Activated CD4-positive, CD25-positive, alpha-beta regulatory T cell treated with anti-CD3 and anti-CD28 coated beads, Interleukin-2, amount 50 U/mL, for 24 hours (primary cell): ENCODE data around the gene PDE11A.

Experiments
- ATAC-seq, 2 donors: fragments of 150-1000 bp; cut with Tn5 transposase; one replicate each; pipeline ENCODE4 v1.10.0; 2021; ENCODE audit warnings: mild to moderate bottlenecking in 1 of 2, moderate library complexity in 1 of 2

PDE11A gene

DNA sequence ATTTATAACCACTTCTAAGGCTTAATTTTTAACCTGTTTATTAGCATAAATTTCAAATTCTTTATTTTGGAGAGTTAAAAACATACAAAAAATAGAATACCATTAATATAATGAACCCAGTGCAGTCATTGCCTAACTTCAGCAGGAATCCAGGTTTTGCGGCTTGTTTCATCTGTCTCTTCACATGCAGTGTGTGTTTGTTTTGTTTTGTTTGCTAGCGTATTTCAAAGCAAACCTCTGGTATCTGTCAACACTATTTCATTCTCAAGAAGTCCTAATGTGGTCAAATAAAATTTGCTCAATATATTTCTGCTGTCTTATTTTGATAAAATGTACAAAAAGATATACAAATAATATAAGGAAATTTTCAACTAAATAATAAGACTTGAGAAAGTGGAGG is 351.5 kb downstream of the PDE11A start:
- no peak for ATAC-seq

DNA sequence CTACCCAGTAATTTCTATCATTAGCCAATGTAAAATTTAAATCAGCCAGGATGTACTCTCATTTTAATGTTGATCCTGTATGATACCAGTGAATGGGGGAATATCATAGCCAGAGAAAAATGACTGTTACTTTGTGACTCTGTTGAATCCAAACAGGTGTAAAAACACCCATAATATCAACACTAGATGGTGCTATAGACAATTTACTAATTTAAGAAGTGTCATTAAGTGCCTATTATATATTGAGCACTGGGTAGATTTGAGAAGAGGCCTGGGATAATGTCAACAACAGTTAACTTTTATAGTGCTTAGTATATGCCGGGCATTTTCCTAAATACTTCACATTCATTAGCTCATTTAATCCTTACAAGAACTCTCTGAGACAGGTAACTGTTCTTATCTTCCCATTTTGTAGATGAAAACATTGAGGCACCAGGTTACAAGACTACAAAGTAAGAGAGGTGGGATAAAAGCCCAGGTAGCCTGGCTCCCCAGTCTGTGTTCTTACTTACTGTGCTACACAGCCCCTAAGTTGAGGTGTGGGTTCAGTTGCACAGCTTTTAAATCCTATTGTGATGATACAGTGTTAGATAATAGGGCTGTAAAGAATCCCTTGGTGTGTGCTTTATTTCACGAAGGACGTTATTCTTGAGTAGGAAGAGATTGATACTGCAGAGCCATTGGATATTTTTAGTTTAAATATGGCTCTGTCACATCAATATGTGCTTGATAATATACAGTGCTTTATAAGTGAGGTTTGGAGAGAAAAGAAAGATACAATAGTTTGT is 354.6 kb downstream of the PDE11A start:
- ATAC-seq, result no peak

DNA sequence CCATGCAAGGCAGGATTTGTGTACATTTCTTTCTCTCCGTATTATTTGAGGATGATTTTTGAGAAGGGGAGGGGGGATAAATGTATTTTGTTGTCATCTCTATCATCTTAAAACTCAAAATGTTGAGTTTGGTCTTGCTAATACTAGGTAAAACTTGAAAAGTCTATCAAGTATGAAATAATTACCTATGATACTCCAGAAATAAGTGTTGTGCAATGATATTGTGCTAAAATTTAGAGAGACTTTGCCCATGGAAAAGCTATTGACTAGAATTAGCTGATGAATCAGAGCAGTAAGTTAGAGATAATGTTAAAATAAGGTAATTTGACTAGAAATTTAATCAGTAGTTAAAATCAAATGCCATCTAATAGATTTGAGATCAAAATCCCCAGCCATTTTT is 356.1 kb downstream of the PDE11A start:
- ATAC-seq, result no peak

DNA sequence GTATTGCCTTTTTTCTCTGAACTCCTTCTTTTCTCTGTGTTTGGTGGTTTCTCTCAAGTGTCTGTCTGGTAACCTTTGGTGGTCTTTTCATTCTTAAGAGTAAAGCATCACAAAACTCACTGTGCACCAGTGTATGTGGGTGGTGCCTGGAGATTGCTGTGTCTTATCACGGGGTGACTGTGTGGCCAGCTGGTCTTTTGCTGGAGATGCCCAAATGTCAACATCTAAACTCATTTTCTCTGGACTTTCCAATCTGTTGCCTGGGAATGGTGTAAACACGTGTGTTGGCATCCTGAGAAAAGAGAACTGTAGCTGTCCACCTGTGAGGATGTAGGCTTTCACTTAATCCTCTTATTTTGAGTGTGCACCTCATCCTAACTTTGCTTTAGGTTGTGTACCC is 356.8 kb downstream of the PDE11A start:
- ATAC-seq, result no peak

DNA sequence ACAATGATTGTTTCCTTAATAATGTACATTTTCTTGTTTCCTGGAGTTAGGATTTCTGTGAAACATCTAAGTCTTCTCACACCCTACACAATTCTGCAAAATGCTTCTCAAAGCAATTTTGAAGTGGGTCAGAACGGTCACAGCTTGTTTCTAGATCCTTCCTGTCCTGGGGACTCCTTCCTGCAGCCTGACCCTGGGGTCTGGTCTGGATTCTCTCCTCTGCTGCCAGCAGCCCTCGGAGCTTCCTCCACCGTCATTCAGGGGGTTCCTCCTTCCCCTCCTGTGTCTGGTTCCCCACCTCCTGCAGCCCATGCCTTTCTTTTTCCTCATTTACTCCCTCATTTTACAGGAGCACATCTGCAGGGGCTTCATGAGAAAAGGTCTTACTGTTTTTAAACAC is 357.9 kb downstream of the PDE11A start:
- ATAC-seq, result no peak

DNA sequence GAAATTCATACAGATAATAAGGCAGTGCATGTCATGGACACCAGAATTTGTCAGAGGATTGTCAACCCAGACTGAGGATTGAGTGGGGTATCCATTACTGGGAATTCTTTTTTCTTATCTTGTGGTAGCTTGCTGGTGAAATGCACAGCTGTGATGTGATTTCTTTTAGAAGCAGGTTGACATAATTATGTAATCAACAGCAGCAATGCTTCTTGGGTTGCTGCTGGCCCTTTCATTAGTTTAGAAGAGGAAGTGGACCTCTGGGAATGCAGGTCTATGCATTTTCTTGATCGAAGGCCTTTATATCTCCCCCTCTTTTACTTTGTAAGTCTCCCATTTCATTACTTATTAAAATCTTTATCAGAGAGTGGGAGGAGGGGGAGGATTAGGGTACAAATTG is 360.1 kb downstream of the PDE11A start:
- no peak for ATAC-seq

DNA sequence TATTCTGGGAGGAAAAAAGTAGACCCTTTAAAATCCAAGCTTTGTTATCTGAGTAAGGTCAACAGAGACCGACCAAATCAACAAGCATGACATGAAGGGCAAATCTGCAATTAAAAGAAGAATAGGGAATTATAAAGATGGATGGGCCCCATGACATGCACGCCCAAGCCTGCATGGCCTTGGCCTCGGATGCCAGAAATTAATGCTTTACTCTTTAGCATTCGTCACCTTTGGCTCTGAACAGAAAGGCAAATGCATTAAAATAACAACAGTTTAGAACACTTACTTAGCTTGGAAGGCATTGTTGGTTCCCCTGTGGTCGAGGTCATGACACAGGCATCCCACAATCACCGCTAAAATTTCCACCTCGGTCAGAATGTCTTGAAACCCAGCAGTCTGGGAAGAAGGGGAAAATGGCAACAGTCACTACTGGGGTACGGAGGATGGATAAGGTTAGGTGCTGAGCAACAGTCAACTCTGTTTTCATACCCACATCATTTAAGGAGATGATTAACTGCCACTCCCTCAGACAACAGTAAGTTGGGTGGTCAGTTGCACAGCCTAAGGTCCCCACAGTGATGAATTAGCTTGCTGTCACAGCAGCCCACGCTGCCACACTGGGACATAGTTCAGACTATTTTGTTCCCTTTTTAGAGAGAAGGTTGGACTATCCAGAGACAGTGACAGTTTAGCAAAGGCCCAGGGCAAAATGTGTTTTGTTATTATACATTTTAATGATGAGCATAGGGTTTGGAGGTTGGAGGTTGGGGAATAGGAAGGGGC is 360.9 kb downstream of the PDE11A start:
- ATAC-seq, result no peak

DNA sequence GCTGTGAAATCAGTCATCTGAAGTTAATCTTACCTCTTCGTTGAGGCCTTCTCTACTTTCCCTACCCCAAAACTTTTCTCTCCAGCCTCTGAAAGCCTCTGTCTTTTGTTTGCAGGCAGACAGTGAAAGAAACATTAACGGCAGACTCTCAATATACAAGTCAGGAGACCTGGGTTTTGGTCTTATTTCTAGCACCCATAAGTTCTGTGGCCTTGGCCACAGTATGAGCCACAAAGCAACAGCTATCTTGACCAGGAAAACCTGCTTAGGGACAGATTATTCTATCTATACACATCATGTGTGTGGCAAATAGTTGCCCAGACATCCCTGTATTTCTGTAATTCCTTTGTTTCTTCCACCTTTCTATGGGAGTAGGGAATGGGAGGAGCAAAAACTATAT is 361.7 kb downstream of the PDE11A start:
- no peak for ATAC-seq

DNA sequence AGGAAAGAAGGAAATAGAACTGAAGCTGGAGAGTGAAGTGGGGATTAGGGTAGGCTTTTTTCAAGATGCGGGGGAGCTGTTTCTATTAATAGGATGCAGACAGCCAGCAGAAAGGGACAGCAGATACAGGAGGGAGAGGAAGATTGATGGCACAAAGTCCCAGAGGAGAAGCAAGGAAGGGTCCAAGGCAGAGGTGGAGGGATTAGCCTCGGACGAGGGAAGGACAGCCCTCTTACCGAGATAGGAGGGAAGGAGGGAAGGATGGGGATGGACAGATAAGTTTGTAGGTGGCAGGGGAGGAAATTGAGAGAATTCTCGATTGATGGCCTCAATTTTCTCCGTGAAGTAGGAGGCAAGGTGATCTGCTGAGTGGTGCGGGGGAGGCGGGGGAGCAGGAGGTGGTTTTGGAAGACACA is 362.6 kb downstream of the PDE11A start:
- no peak for ATAC-seq

DNA sequence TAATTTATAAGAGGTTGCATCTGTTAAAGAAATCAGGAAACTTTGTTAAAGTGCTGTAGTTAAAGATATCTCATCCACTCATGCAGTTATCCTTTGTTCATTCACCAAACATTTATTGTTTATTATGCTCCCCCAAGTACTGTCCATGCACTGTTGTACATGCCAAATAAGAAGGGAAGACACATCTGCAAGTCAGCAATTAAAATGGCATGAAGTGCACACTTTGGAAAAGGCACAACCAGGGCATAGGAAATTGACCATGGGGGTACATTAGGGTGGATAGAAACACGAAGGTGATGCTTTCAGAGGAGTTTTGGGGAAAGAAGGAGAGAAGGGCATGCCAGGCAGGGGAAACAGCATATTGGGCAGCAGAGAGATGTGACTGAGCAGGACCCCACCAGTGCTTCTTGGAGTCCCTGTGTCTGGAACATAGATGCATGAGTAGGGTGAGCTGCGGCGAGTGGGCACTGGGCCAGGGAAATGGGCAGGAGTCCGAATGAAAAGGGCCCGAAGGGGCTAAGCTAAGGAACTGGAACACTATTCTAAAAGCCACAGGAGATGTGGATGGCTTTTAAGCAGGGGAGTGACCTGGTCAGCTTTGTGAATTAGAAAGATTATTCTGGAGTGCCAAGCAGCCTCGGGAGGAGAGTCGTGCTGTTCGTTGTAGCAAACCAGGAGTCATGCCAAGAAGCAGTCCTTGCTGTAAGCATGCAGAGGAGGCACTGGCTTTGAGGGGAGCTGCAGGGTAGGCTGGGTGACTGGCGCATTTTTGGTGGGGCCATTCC is 363.7 kb downstream of the PDE11A start:
- no peak for ATAC-seq

DNA sequence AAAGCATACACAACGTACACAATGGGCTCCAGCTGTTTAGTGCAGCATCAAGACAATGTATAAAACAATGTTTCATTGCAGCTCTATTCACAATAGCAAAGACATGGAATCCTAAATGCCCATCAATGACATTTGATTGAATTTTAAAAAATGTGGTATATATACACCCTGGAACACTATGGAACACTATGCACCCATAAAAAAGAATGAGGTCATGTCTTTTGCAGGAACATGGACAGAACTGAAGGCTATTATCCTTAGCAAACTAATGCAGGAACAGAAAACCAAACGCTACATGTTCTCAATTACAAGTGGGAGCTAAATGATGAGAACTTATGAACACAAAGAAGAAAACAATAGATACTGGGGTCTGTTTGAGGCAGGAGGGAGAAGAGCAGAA is 364.5 kb downstream of the PDE11A start:
- ATAC-seq, result no peak

DNA sequence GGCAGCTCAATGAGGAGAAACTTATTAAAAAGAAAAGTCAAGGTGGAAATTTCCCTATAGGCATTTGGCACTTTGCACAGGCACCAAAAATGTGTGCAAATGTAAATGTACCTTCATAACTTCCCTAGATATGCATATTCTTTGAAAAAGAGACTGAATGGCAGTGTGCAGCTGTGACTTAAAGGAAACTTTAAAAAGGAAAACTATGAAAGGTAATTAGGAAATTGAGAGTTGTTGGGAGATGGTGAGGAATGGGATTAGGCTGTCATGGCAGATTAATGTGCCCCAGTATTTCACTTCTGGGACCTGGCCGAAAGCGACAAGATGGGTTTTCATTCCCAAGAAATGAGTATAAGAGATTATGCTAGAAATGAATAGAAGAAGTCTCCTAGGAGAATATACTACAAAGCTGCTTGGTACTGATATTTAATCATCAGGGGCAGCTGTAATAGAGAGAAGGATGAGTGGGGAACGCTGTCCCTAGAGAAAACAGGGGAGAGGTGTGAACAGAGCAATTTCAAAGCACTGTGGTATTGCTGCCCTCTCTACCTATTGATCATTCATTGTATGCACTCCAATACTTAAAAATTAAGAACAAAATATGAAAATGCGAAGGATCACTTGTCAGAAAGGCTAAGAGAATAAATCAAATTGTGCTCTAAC is 366.9 kb downstream of the PDE11A start:
- no peak for ATAC-seq

DNA sequence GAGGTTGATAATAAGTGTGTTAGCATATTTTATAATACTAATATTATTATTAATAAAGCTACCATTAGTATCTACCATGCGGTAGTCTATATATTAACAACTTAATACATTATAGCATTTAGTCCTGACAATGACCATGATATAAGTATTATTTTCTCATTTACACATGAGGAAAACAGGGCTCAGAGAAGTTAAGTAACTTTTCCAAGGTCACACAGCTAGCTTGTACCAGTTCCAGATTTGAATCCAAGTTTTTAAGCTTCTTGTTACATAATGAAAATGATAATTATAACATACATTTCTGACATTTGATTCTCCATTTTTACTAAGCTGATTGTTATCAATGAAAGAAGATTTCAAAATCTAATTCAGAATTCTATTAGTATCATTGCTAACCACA is 369.4 kb downstream of the PDE11A start:
- ATAC-seq, result no peak

DNA sequence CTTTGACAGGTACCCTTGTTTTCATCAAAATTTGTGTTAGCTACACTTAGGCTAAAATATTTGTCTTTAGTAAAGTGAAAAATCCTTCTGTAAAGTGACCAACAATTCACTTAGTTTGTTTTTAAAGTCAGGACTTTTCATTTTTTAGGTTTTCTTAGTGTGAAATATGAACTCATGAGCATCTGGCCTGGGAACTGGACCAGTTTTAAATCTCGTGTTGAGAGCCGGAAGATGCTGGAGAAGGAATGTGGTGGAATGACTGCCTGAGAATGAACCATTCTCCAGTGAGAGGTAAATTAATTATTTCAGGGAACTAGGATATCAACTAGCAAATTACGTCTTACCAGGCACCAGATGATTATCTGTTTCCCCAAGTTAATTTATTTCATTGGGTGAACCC is 374.3 kb downstream of the PDE11A start:
- no peak for ATAC-seq

DNA sequence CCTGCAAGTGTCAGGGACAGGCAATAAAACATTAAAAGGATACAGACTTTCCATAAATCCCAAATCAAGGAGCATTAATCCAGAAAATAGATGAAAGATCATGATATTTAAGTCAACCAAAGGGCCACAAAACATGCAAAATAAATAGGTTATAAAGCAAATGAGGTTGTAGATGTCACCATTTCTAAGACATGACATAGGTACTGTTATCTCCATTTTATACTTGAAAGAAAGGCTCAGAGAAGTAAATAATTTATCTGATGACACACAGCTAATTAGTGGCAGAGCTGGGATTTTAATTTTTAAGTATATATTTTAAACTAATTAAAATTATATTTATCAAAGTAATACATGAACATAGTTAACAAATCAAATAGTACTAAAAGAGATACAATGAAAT is 378.2 kb downstream of the PDE11A start:
- no peak for ATAC-seq

DNA sequence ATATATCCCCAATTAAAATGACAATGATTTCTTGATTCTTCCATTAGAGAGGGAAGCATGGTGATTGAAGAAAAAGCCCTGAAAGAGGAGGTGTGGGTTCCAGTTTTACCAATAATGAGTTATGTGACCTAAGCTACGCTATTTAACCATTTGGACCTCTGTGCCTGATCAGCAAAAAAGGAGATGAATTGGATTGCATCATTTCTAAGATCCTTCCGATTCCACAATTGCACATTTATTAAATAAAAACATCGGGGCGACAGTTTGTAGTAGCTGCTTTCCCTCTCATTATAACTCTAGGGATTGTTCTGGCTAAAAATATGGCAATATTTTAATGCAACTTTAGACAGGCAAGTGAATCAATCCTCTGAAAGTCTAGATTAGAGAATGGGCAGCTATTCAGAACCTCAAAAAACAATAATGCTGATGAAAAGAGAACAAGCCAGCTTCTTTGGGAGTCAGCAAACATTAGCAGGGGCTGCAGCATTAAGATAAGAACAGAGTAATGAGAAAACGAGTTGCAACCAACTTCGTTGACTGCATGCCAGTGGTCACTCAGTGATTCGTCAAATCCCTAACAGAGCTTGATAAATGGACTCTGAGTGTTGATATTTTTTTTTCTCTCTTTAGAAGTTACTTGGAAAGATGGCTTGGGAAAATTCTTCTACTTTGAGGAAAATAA is 378.8 kb downstream of the PDE11A start:
- ATAC-seq, result no peak

DNA sequence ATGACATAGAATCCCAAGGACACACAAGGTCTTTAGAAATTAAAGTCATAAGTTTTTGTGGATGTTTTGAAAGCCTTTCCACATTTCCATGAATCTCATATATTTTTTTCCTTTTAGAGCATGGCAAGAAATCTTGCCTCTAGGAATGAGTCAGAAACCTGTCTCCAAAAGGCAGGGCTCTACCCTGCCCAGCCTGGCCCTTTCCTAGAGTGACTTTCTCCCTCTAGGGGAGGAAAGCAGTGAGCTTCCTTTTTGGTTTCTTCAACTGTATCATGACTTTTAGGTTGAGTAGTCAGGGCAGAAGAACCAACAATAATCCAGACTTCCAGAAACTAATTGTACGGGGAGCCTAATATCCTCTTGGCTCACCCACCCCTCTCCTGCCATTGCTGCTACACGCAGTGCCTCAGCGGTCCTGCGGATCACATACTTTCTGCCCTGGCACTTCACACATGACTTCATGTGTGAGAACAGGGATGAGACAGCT is 379.8 kb downstream of the PDE11A start:
- no peak for ATAC-seq

DNA sequence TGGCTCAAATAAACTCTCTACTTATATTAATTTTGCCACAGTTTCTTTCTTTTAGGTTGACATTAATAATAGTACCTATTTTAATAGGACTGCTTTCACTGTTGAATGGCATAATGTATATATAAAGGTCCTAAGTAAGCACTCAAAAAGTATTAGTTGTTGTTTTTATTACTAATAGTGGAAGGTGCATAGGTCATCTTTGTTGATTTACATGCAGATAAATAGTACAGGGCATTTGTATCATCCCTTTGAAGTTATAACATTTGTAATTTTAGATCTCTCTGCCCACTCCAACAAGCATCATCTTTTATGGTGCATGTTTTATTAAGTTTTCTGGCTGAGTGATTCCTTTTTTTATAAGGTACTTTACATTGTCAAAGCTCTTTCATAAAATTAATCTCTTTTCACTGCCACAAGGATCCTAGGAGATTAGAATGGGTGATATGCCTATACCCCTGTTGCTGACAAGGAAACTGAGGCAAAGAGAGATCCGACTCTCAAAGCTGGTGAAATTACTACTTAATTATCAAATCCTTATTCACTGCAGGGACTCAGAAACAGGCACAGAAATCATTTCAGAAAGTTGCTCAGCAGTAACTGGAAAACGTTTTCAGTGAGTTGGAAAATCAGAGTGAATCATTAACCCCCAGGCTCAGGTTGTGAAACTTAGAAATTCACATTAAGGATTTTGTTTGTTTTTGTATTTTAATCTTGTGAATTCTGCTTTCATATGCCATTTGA is 380.4 kb downstream of the PDE11A start:
- ATAC-seq, result no peak

DNA sequence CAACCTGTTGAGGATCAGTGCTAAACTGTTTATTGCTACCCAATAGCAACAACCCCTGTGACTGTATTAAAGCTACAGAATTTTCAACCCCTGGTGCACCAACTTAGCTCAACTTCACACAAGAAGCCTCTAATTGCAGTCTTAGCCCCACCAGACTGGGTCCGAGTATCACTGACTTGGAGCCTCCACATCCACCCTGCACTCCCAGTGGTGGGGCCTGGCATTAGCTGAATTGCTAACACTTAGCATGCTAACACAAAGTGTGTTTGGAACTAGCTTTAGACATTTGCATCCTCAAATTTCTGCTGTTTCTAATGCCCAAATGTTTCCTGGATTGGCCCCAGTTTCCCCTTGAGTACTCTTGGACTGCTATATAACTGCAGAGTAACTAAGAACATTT is 381.4 kb downstream of the PDE11A start:
- no peak for ATAC-seq

DNA sequence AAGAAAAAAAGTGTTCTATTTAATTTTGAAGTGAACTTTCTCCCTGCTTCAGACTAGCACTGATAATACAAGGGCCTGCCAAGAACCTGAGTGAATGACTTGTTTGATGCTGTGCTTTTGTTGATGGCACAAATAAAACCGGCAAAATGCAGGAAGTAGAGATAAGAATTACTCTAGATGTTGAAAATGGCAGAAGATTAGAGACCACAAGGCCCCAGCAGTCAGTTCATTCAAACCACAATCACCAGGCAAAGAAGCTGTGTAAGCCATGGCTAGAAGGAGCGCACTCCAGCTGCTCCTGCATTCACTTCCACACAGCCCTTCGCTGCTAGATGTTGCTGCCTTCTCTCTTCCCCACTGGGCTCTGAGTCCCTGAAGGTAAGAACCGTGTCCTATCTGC is 383.0 kb downstream of the PDE11A start:
- no peak for ATAC-seq

DNA sequence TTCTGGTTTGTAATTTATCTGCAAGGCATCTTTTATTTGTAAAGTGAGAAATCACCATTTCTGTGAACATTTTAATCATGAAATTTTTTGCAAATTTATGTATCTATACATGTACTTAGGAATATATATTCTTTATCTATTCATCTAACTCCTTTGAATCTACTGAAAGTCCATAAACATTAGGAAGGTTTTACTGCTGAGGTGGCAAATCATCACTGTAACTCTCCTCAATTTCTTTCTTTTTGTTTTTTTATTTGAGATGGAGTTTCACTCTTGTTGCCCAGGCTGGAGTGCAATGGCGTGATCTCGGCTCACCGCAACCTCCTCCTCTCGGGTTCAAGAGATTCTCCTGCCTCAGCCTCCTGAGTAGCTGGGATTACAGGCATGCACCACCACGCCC is 383.7 kb downstream of the PDE11A start:
- no peak for ATAC-seq

DNA sequence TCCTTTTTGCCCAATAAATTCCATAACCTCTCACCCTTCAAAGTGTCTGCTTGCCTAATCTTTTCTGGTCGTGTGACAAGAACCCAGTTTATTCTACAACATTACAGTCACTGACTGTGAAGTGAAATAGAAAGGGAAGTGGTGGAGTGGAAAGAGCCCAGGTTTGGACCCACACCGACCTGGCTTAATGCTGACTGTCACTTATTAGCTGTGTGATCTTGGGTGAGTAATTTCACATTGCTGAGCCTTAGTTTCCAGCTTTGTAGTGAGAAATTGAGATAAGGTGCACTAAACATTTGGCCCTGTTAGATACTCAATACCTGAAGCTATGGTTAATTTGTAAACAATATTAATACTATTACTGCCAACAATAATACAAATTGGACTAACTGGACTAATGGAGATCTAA is 388.9 kb downstream of the PDE11A start:
- ATAC-seq, result no peak
